ENCODE measurements around the gene MYOM1.
"Not testable (repeated sequence)": the region's sequence is repeated elsewhere in the genome, so short reads cannot be mapped to it uniquely, and the experiment has no call there.

DNA sequence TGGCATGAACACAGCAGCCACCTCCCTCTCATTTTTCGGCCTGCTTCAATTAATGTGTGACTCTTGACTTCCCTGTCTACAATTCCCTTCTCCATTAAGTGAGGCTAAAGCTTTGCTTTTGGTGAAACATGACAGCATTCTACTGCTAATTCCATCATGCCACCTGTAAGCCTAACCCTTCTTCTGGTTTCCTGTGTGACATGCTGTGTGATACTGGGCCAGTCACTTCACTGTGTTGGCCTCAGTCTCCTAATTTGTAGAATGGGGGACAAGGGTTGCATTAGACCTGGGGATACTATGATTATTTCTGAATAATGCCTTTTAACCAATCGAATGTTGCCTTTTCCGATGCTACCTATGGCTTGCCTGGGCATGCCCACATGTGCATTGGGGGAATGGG, 146.4 kb downstream of the MYOM1 start:
- TF ChIP-seq EZH2 (IDR thresholded peaks at IDR 0.05); POLR2AphosphoS5 (IDR thresholded peaks at IDR 0.05; ENCODE audit: borderline replicate concordance, low read depth, low read length): not testable (repeated sequence)

Measured in SK-N-MC (cell line).